ENCODE measurements around the gene KRTCAP3.
"Not testable (repeated sequence)": the region's sequence is repeated elsewhere in the genome, so short reads cannot be mapped to it uniquely, and the experiment has no call there.

Gene KRTCAP3, protein sequence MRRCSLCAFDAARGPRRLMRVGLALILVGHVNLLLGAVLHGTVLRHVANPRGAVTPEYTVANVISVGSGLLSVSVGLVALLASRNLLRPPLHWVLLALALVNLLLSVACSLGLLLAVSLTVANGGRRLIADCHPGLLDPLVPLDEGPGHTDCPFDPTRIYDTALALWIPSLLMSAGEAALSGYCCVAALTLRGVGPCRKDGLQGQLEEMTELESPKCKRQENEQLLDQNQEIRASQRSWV

DNA sequence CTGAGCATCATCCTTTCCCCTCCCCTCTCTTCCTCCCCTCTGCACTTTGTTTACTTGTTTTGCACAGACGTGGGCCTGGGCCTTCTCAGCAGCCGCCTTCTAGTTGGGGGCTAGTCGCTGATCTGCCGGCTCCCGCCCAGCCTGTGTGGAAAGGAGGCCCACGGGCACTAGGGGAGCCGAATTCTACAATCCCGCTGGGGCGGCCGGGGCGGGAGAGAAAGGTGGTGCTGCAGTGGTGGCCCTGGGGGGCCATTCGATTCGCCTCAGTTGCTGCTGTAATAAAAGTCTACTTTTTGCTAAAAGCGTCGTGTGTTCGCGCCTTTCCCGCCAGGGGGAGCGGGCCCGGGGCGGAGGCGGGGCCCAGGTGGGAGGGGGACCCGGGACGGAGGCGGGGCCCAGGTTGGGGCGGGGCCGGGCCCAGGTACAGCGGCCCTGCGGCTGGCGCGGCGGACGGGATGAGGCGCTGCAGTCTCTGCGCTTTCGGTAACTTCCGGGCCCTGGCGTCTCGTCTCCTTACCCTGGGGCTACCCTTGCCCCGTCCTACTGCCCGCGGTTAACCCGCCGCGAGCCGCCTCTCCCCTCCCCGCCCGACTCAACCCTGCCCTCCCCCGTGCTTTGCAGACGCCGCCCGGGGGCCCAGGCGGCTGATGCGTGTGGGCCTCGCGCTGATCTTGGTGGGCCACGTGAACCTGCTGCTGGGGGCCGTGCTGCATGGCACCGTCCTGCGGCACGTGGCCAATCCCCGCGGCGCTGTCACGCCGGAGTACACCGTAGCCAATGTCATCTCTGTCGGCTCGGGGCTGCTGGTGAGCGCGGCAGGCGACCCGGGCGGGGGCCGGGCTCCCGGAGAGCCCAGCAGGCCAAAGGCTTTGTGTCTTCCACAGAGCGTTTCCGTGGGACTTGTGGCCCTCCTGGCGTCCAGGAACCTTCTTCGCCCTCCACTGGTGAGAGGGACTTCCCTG lies at the start of gene KRTCAP3:
KRTCAP3 (plus strand) TSS at position 424 of the 962 bp plus-strand sequence; CDS start at position 456, 32 bp downstream.
- peak; percentile 7 to 28 for DNase-seq (ENCODE audit: low read depth in 2 of 2)

DNA sequence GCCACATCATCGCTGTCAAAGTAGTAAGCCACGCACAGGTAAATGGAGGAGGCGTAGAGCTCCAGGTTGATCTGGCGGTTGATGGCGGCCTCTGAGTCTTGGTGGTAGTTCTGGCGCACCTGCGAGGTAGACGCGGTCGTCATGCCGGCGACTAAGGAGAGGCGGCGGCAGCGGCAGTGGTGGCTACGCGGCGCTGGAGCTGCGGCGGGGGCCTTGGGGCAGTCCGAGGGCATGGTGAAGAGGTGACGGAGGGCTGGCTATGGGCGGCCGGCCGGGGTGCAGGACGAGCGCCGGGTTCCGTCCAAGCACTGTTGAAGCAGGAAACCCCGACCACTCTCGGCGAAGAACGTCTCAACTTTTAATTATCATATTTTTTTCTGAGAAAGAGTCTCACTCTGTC lies 49.0 kb upstream of the KRTCAP3 start:
- DNase-seq (ENCODE audit: low read depth in 2 of 2): no peak

DNA sequence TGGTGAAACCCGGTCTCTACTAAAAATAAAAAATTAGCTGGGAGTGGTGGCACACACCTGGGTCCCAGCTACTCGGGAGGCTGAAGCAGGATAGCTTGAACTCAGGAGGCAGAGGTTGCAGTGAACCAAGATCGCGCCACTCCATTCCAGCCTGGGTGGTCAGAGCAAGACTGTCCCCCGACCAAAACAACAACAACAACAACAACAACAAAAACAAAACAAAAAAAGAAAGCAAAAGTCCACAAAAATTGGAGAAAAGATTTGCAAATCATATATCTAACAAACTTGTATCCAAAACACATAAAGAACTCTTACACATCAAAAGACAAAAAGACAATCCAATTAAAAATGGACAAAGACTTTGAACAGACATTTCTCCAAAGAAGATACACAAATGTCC lies 43.2 kb upstream of the KRTCAP3 start:
- DNase-seq (ENCODE audit: low read depth in 2 of 2): no peak

DNA sequence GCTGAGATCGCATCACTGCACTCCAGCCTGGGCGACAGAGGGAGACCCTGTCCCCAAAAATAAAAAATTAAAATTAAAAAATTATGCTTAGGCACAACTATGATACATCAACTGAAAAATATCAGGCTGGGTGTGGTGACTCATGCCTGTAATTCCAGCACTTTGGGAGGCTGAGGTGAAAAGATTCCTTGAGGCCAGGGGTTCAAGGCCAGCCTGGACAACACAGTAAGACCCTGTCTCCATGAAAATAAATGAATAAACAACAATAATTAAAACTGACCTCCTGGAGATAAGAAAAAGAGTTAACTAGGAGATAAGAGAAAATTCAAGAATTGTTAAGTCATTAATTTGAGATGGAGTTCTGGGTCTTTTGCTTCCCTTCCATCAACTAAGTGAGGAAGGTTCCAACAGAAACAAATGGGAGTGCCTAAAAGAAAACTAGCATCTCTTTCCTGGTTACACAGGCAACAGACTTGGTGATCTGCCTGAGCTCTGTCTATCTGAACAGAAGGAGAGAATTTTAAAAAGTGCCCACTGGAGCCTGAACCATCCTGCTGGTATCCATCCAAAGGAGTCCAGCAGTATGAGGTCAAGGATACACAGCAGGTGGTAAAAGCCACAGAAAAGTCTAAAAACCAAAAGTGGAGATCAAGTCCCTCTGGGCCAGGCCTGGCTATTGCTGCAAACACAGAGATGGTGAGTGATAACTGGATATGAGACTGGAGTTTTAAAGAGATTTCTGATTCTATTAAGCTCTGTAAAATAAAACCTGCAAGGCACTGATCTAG lies 41.6 kb upstream of the KRTCAP3 start:
- DNase-seq (ENCODE audit: low read depth in 2 of 2): no peak

DNA sequence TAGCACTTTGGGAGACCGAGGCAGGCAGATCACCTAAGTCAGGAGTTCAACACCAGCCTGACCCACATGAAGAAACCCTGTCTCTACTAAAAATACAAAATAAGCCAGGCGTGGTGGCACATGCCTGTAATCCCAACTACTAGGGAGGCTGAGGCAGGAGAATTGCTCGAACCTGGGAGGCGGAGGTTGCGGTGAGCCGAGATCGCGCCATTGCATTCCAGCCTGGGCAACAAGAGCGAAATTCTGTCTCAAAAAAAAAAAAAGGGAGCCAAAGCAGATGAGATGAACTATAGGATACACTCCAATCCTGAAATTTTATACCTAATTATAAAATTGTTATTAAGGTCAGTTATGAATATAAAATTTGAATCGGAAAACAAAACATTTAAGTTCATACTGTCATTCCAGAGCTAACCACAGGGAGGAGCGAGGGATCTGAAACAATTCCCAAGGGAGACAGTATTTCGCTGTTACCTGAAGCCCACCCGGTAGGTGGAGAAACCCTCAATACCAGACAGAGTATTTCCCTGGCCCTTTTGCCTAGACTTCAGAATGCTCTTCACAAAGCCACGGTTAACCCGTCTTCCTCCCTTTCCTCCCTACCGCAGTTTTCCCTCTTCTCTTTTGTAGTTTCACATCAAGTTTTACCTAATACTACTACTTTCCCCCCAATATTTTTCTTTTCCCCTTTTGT lies 34.2 kb upstream of the KRTCAP3 start:
- no peak for DNase-seq (ENCODE audit: low read depth in 2 of 2)

DNA sequence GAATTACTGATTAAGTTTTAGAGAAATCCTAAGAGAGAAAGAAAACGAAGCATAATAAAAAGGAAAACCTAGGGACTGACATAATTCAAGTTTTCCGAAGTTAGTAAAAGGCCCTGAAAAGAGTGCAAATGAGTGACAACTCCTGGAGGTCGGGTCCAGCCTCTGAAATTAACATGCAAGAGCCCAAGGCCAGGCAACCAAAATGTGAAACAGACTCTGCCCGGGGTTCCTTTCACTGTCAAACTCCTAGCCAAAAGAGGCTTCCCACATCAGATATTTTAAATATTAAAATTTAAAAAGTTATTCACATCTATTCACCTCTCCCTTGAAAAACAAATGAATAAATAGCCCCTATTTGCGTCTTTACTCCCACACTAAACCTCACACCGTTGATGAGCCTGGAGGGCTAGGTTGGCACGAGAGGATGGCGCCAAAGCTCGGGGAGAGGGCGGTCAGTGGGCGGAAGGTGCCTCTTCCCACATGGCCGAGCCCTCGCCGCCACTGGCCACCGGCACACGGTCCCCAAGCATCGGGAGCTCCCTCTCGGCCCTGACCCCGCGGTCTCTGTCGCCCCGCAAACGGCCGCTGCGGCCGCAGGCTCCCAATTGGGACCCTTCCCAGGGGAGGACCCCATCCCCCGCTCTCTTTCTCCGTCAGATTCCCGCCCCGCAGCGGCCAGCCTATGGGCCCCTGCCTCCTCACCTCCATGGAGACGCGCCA lies 33.4 kb upstream of the KRTCAP3 start:
- no peak for DNase-seq (ENCODE audit: low read depth in 2 of 2)

DNA sequence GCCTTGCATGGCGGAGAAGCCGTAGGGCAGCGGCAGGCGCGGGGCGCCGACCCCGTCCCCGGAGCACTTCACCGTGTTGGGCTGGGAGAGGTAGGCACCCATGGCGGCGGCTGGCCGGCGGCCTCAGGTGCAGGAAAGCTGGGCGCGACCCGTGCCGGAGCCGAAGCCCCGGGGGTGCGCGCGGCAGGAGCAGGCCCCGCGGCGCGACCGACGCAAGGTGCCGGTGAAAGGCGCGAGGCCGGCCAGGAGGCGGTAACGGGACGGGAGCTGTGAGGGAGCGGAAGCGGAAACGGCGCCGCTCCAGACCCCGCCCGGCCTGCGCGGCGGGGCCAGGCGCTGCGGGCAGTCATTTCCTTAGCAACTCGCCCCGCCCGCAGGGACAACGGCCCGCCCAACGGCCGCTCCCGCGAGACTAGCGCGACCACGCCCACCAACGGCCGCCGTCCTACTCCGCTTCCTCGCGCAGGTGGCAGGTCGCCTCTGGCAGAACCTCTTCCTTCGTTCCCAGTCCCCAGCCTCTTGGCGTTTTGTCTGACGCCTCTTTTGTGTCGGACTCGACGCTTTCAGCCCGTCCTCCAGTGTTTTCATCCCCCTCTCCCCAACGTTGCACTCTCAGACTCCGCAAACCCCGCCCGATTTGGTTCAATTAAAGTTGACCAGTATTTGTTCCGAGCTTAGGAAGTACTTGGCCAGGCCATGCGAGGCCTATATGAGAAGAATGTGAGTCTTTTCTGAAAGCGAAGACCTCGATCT lies 32.7 kb upstream of the KRTCAP3 start, which contains the start of gene PPM1G:
PPM1G (minus strand) TSS at position 271 of the 753 bp plus-strand sequence; CDS start at position 102, 169 bp downstream.
- DNase-seq (ENCODE audit: low read depth in 2 of 2): peak; percentile 88 to 96

DNA sequence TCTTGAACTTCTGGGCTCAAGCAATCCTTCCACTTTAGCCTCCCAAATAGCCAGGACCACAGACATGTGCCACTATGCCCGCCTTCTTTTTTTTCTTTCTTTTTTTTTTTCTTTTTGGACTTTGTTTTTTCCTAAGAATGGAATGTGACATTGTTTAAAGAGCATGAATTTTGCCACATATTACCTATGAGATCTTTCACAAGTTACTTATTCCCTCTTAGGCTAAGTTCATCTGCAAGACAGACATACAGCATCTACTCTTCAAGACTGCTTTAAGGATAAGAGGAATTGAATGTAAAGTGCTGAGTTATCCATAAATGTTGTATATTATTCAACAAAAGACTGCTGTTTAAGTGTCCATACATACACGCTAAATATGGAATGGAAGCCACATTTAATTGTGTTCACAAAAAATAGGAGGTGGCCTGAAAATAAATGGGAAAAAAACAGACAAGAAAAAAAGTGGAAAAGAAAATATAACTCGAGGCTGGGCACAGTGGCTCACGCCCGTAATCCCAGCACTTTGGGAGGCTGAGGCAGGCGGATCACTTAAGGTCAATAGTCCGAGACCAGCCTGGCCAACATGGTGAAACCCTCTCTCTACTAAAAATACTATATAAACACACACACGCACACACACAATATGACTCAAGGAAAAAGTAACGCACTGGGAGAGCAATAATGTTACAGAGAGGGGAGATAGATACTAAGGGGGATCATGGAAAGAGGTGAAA lies 29.6 kb upstream of the KRTCAP3 start:
- no peak for DNase-seq (ENCODE audit: low read depth in 2 of 2)

DNA sequence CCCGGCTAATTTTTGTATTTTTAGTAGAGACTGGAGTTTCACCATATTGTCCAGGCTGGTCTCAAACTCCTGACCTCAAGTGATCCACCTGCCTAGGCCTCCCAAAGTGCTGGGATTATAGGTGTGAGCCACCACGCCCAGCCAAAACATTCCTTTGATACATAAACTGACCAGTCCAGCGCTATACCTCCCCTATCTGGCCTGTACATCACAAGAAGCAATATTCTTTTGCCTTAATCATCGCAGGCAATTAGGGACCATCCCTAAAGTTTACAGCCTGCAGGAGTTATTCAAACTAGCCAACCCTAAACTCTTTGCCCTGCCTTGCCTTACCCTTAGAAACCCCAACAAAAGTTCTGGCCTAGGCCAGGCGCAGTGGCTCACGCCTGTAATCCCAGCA lies 26.0 kb upstream of the KRTCAP3 start:
- DNase-seq (ENCODE audit: low read depth in 2 of 2): no peak

DNA sequence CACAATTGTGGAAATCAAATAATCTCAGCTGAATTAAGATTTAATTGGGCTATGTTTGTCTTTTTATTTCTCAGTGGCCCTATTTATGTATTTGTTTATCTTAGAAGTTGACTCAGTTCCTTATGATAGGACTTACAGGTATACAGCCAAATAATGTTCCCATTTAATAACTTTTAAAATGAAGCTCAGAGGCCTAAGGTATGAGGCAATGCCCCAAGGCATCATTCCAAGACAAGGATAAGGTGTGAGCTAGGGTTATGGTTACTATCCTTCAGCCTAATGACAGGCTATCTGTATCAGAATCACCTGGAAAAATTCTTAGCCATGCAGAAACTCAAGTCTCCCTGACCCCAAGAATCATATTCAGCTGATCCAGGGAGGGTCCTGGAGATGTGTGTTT lies 21.2 kb upstream of the KRTCAP3 start:
- no peak for DNase-seq (ENCODE audit: low read depth in 2 of 2)

DNA sequence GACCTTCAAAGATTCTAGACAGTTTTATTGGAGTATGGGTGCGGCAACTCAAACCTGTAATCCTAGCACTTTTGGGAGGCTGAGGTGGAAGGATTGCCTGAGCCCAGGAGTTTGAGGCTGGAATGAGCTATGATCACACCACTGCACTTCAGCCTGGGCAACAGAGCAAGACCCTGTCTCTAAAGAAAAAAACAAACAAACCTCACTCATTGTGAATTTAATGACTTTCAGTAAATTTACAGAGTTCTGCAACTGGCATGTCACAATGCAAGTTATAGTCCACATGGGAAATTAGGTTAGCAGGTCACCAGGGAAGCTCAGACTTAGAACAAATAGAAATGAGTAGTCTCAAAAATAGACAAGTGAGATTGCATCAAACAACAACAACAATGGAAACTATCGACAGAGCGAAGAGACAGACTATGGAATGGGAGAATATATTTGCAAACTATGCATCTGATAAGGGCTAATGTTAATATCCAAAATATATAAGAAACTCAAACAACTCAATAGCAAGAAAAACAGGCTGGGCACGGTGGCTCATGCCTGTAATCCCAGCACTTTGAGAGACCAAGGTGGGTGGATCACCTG lies 20.4 kb upstream of the KRTCAP3 start:
- DNase-seq (ENCODE audit: low read depth in 2 of 2): no peak

DNA sequence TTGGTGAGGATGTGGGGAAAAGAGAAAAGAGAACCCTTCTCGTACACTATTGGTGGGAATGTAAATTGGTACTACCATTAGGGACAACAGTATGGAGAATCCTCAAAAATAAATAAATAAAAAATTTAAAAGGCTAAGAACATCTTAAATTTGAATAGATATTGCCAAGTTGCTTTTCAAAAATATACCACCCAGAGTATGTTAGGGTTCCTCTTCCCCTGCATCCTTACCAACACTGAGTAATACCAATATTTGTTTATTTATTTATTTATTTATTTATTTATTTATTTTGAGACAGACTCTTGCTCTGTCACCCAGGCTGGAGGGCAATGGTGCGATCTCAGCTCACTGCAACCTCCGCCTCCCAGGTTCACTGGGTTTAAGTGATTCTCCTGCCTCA lies 19.2 kb upstream of the KRTCAP3 start:
- DNase-seq (ENCODE audit: low read depth in 2 of 2): no peak

DNA sequence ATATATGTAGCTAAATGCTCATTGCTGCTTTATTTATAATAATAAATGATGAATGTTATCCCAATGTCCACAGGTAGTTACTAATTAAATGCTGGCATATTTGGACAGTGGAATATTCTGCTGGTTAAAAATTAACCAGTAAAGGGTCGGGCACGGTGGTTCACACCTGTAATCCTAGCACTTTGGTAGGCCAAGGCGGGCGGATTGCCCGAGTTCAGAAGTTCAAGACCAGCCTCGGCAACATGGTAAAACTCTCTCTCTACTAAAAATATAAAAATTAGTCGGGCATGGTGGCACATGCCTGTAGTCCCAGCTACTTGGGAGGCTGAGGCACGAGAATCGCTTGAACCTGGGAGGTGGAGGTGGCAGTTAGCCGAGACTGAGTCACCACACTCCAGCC lies 17.1 kb upstream of the KRTCAP3 start:
- not testable (repeated sequence) for DNase-seq (ENCODE audit: low read depth in 2 of 2)

DNA sequence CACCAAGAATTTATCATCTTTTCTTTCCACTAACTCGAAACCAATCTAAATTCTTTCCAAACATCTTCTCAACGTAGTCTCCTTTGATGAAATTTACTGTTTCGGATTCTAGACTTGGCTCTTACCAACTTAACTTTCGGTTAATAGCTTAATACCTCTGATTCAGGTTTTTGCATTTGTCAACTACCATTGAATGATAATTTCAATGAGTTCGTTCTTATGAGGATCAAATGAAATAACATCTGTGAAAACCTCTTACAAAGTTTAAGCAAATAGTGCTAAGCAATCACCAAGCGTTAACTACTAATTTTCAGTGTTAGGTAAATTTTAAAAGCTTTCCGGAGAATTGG lies 14.3 kb upstream of the KRTCAP3 start:
- no peak for DNase-seq (ENCODE audit: low read depth in 2 of 2)

DNA sequence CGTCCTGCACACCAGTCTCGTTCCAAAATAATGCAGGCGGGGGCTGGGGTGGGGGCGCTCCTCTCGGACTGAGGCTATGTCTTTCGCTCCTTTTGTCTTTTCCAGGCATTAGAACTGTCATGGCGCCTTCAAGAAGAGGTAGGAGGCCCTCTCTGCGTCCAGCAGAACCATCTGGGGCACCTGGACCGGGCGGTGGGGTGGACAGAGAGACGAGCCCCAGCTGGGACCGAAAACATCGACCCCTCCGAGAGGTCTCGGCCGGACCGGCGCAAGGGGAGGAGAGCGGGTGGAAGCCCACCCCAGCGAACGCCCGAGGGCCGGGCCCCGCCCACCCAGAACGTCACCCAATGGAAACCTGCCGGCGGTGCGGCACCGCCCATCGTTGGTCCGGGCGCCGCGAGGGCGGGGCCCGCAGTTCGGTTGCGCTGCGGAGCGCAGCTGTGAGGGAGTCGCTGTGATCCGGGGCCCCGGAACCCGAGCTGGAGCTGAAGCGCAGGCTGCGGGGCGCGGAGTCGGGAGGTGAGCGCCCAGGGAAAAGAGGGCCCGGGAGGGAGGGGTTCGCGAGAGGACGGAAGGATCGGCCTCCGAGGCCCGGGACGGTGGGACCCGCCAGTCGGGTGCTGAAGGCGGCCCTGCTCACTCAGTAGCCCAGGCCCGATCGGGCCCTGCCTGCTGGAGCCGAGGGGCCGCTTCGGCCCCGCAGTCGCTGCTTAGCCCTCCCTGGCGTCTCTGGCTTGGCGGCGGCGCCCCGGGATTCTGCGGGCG lies 13.8 kb upstream of the KRTCAP3 start, which contains the start of gene NRBP1:
NRBP1 (plus strand) TSS at position 419 of the 765 bp plus-strand sequence. CDS start 4,643 bp downstream, outside the sequence.
- DNase-seq (ENCODE audit: low read depth in 2 of 2): peak; percentile 70 to 89

DNA sequence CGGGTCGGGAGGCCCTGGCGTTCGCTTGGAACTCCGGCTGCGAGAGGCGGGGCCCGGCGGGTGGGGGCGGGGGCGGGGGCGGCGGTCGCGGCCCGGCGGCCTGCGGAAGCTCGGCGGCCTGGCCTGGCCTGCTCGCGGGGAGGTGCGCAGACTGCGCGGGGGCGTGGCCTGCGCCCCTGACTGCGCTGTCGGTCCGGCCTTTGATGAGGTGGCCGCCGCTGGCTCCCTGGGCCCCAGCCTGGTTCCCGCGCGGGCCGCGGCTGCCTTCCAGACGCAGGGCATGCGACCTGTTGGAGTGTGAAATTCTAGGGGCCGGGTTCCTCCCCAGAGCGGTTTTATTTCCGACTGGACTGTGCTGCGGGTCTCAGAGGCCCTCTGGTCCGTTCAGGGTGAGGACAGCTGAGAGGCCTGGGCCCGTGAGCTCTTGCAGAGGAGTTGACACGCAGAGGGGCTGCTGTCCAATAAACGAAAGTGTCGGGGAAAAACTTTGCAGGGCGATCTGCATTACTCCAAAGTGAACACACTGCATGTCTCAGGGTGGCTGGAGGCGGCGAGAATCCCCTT lies 13.1 kb upstream of the KRTCAP3 start:
- peak; percentile 18 to 28 for DNase-seq (ENCODE audit: low read depth in 2 of 2)

DNA sequence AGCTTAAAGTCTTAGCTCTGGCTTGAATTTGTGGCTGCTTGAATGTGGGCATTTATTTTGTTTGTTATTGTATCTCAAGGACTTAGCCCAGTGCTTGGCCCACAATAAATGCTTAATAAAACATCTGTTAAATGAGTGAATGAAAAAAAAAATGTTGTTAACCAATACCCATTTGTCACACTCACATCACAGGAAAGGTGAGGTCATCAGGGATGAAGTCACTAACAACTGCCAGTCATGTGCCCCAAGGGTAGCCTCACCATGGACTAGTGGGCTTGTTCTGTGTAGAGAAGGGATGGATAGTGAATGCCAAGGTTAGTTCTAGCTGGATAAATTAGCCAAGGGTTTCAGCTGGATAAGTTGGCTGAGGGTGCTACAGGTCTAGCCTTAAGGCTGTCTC lies 10.8 kb upstream of the KRTCAP3 start:
- no peak for DNase-seq (ENCODE audit: low read depth in 2 of 2)

DNA sequence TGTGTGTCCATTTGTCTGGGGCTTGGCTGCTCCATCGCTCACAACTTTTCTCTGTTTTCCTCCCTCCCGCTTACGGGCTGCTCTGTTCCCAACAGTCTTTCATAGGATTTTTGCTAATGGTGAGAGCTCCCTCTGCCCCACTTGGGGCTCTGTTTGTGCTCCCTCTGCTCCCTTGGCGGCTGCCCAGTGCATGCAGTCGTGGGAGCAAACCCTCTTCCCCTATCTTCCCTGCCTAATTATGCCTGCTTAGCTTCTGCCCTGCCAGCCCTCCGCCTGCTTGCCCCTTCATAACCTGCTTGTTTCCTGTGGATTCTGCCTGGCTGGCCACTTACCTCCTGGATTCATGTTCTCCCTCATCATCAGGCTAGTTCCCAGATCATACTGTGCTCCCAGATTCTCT lies 6.6 kb upstream of the KRTCAP3 start:
- no peak for DNase-seq (ENCODE audit: low read depth in 2 of 2)
